ENCODE measurements around the gene HJV.
A peak's percentile ranks its signal among the peaks of the same experiment; 100 is the strongest.

GRCh38 chr1:146036965-146037646 is 15.6 kb upstream of the HJV start:
- TF ChIP-seq TAF1 (IDR thresholded peaks at IDR 0.05; ENCODE audit: borderline replicate concordance, insufficient read depth, low read length) = no peak
- TF ChIP-seq REST (IDR thresholded peaks at IDR 0.05; ENCODE audit: insufficient read depth in 1 of 2, low read depth in 2 of 2, low read length in 2 of 2) = 0 out of 4 replicates have a peak, but pooled peaks of 1 of the 2 experiments have one; percentile 13
- no peak for TF ChIP-seq POLR2AphosphoS5 (IDR thresholded peaks at IDR 0.05; ENCODE audit: low read depth, low read length)

Data from PFSK-1 (cell line).